Mucosa of rectum (tissue), 2 donors: ENCODE measurements around the gene ITPRIPL1.
A peak's percentile ranks its signal among the peaks of the same experiment; 100 is the strongest.

Experiments
- H3K27ac ChIP-seq, 2 donors: one replicate each; pipeline ENCODE4 v1.7.0; 2013; ENCODE audit warnings: inconsistent platforms in 2 of 2, low read depth in 2 of 2, low read length in 2 of 2
- H3K27me3 ChIP-seq, 2 donors: one replicate each; pipeline ENCODE4 v1.7.0; 2013; ENCODE audit warnings: low read length in 2 of 2; ENCODE audit not compliant: control insufficient read depth in 2 of 2, insufficient read depth in 2 of 2
- H3K36me3 ChIP-seq, 2 donors: one replicate each; pipeline ENCODE4 v1.7.0; 2013; ENCODE audit warnings: low read length in 2 of 2; ENCODE audit not compliant: control insufficient read depth in 2 of 2, insufficient read depth in 2 of 2
- H3K4me1 ChIP-seq, 2 donors: one replicate each; pipeline ENCODE4 v1.7.0; 2013; ENCODE audit warnings: low read length in 2 of 2, mild to moderate bottlenecking in 1 of 2; ENCODE audit not compliant: control insufficient read depth in 2 of 2, insufficient read depth in 2 of 2
- H3K4me3 ChIP-seq, 2 donors: one replicate each; pipeline ENCODE4 v1.7.0; 2013; ENCODE audit warnings: low read length in 2 of 2
- H3K9ac ChIP-seq, 2 donors: one replicate each; pipeline ENCODE4 v1.7.0; 2013; ENCODE audit warnings: low read length in 2 of 2, low read depth in 1 of 2, mild to moderate bottlenecking in 1 of 2
- H3K9me3 ChIP-seq, 2 donors: one replicate each; pipeline ENCODE4 v1.7.0; 2013; ENCODE audit warnings: low read length in 2 of 2; ENCODE audit not compliant: control insufficient read depth in 2 of 2
- donor health status: healthy.
- donor health status: Normal muscosa, but diverticular disease.

ITPRIPL1 gene

GRCh38 chr2:96333708-96334107, 8.6 kb downstream of the ITPRIPL1 start:
- Histone ChIP-seq H3K9ac (no peak overlapping the region), H3K4me3 (no peak overlapping the region), H3K27me3 (no peaks in the 10 kb centered on the region), H3K4me1 (peaks cover 11 to 12% of the 10 kb centered on the region in 2 donors), H3K27ac (no peak overlapping the region), H3K36me3 (no peaks in the 10 kb centered on the region), H3K9me3 (no peaks in the 10 kb centered on the region)

- Histone ChIP-seq H3K27me3 (no peaks in the 10 kb centered on the region), H3K9me3 (no peaks in the 10 kb centered on the region), H3K4me1 (peaks cover 11 to 12% of the 10 kb centered on the region in 2 donors), H3K36me3 (no peaks in the 10 kb centered on the region), H3K9ac (peak overlapping the region; percentile 55 to 65), H3K4me3 (peak overlapping the region; percentile 70 to 80), H3K27ac (peak overlapping the region in 1 of 2 donors; percentile 27)
Measured at GRCh38 chr2:96336104-96336775, 11.1 kb downstream of the ITPRIPL1 start.

DNA sequence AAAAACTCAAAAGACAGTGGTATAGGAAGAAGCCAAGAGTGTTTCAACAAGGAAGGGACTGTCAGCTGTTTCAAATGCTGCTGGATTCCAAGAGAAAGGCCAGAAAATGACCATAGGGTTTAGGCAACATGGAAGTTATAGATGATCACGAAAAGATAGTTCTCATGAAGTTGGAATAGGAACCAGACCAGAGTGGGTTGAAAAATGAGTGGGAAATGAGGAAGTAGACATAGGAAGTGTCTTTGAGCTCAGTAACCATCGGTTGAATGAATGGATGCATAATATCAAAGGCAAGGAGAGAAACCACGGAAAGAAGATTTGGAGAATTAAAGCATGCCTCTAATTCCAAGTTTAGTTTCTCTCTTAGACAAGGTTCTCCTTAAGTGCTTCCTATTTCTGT, 11.8 kb downstream of the ITPRIPL1 start:
- Histone ChIP-seq H3K27me3 (no peaks in the 10 kb centered on the region), H3K36me3 (no peaks in the 10 kb centered on the region), H3K4me3 (peak overlapping the region in 1 of 2 donors; percentile 80), H3K4me1 (peaks cover 11 to 12% of the 10 kb centered on the region in 2 donors), H3K27ac (peak overlapping the region in 1 of 2 donors; percentile 27), H3K9me3 (no peaks in the 10 kb centered on the region), H3K9ac (no peak overlapping the region)

DNA sequence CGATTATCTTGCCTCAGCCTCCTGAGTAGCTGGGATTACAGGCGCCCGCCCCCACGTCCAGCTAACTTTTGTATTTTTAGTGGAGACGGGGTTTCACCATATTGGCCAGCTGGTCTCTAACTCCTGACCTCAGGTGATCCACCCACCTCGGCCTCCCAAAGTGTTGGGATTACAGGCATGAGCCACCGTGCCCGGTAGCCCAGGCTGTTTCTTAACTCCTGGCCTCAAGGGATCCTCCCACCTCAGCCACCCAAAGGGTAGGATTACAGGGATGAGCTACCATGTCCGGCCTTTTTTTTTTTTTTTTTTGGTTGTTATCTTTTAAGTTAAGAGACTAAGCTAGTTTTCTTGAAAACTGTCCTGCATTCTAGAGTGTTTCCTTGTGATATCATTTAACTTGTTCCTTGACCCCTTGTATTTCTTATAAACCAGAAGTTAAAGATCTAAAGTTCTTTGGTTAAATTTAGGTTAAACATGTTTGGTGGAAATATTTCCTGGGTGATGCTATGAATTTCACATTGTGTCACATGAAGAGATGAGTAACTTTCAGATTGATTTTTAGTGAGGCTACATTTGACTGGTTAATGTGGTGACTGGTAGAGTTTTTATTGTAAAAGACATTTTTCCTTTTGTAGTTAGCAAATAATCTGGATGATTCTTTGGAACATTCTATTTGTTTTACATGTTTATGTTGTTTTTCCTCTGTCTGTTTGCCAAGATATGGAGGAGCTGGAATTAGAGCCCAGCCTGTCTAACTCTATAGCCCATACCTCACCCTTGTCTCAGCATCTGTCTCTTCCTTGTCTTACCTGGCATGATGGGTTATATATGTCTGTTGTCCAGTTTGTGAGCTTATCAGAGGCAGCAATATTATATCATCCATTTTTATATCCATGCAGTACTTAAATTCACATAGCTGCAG, 15.6 kb downstream of the ITPRIPL1 start:
- Histone ChIP-seq H3K27ac (no peak overlapping the region), H3K4me3 (no peak overlapping the region), H3K27me3 (no peaks in the 10 kb centered on the region), H3K9me3 (no peaks in the 10 kb centered on the region), H3K4me1 (peaks cover 4 to 6% of the 10 kb centered on the region in 2 donors), H3K36me3 (no peaks in the 10 kb centered on the region), H3K9ac (no peak overlapping the region)

DNA sequence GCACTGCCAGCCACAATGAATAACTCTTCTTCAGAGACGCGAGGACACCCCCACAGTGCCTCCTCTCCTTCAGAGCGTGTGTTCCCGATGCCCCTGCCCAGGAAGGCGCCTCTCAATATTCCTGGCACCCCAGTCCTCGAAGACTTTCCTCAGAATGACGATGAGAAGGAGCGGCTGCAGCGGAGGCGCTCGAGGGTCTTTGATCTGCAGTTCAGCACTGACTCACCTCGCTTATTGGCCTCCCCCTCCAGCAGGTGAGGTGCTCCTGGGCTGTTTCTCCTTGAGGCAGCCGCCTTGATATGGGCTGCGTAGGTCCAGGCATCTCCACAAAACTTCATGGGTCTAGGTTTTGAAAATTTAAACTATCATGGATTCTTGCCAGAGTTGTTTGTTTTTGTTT, 16.5 kb downstream of the ITPRIPL1 start:
- no peak overlapping the region for H3K27ac ChIP-seq
- H3K4me3 ChIP-seq, result no peak overlapping the region
- H3K4me1 ChIP-seq, result no peaks in the 10 kb centered on the region
- H3K9ac ChIP-seq, result peak overlapping the region in 1 of 2 donors; percentile 19
- H3K36me3 ChIP-seq, result no peaks in the 10 kb centered on the region
- no peaks in the 10 kb centered on the region for H3K9me3 ChIP-seq
- no peaks in the 10 kb centered on the region for H3K27me3 ChIP-seq

DNA sequence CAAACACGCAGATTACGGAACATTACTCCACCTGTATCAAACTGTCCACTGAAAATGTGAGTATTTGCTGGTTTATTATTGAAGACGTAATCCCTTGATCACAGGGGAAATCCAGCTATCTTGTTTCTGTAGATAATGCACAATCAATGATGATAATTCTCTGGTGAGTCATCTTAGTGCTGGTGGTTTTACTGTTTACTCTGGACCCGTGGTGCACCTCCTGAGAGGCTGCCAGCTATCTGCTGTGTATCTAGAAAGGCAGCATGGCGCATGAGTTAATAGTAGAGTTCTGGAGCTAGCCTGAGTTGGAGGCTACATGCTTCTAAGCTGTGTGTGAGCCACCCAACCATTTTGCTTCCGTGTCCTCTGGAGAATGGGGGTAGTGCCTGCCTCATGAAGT, 17.0 kb downstream of the ITPRIPL1 start:
- no peaks in the 10 kb centered on the region for H3K4me1 ChIP-seq
- H3K27me3 ChIP-seq, result no peaks in the 10 kb centered on the region
- H3K9me3 ChIP-seq, result no peaks in the 10 kb centered on the region
- H3K9ac ChIP-seq, result no peak overlapping the region
- no peak overlapping the region for H3K4me3 ChIP-seq
- H3K36me3 ChIP-seq, result no peaks in the 10 kb centered on the region
- H3K27ac ChIP-seq, result peak overlapping the region in 1 of 2 donors; percentile 11

DNA sequence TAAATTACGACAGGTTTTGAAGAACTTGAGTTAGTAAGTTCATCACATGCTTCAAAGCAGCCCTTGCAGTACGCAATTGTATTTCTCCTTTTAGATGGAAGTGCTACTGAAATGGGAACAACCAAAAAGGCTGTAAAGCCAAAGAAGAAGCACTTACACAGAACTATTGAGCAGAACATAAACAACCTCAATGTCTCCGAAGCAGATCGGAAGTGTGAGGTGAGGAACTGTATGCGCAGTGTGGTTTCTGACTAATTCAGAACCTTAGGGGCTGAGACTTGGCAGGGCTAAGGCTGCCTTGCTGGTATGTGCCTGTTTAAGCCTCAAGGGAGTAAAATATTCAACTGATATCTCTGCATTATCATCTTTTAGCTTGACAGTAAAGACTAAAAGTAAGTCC, 18.9 kb downstream of the ITPRIPL1 start:
- Histone ChIP-seq H3K36me3 (no peaks in the 10 kb centered on the region), H3K27ac (peak overlapping the region; percentile 67), H3K9ac (no peak overlapping the region)

GRCh38 chr2:96345438-96345837, 20.3 kb downstream of the ITPRIPL1 start:
- Histone ChIP-seq H3K9ac (no peak overlapping the region), H3K4me1 (no peaks in the 10 kb centered on the region), H3K36me3 (no peaks in the 10 kb centered on the region), H3K27ac (no peak overlapping the region), H3K9me3 (no peaks in the 10 kb centered on the region), H3K4me3 (no peak overlapping the region), H3K27me3 (no peaks in the 10 kb centered on the region)

More for the DNA sequence above, 18.9 kb downstream of the ITPRIPL1 start:
- Histone ChIP-seq H3K4me3 (no peak overlapping the region), H3K9me3 (no peaks in the 10 kb centered on the region), H3K4me1 (no peaks in the 10 kb centered on the region), H3K27me3 (no peaks in the 10 kb centered on the region)

DNA sequence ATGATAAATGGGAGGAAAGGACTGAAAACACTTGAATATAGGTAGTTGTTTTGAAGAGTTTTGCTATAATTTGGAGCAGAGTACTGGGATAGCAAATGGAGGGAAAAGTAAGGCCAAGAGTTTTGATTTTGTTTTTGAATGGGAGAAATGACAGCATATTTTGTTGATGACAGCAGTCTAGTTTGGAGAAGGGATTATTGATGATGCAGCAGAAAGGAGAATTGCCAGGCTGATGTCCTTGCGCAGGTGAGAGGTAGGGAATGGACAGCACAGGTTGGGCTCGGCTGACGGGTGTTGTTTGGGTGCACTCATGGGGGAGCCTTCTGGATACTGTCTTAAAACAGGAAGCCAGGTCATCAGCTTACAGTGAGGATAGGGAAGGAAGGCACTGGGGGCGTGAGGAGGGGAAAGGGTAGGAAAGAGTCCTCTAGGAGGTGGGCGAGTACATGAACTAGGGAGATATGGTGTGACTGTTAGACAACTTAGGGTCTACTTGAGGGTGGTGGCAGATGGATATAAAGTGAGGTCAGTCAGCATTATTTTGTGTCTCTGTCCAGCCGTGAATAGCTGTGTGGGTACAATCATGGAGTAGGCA, 20.8 kb downstream of the ITPRIPL1 start:
- no peaks in the 10 kb centered on the region for H3K36me3 ChIP-seq
- no peaks in the 10 kb centered on the region for H3K9me3 ChIP-seq
- no peak overlapping the region for H3K4me3 ChIP-seq
- no peak overlapping the region for H3K27ac ChIP-seq
- no peaks in the 10 kb centered on the region for H3K4me1 ChIP-seq
- no peaks in the 10 kb centered on the region for H3K27me3 ChIP-seq
- H3K9ac ChIP-seq, result no peak overlapping the region

GRCh38 chr2:96347395-96347794, 22.3 kb downstream of the ITPRIPL1 start:
- Histone ChIP-seq H3K36me3 (no peaks in the 10 kb centered on the region), H3K4me1 (no peaks in the 10 kb centered on the region)

More at GRCh38 chr2:96347395-96347794, 22.3 kb downstream of the ITPRIPL1 start:
- H3K4me3 ChIP-seq, result no peak overlapping the region
- no peaks in the 10 kb centered on the region for H3K9me3 ChIP-seq
- H3K27me3 ChIP-seq, result no peaks in the 10 kb centered on the region
- H3K9ac ChIP-seq, result no peak overlapping the region
- H3K27ac ChIP-seq, result no peak overlapping the region
